ENCODE results near the gene NCS1. TPM values are rescaled to one million over a fixed set of nuclear protein-coding genes. Genes with fewer than 3 reads are reported as not detected.

NCS1 gene
- total RNA-seq, 2 donors from 2014 or later, result 0.12 to 0.31 TPM

GRCh38 chr9:130209422-130209821 lies 37.2 kb downstream of the NCS1 start:
- Mint-ChIP-seq H3K36me3 (ENCODE audit: low read depth) (no peaks in the 10 kb centered on the region), H3K4me3 (no peak overlapping the region), H3K4me1 (no peaks in the 10 kb centered on the region), H3K27ac (no peak overlapping the region), H3K27me3 (peaks cover 16% of the 10 kb centered on the region)
- no peaks in the 10 kb centered on the region for H3K9me3 ChIP-seq (ENCODE audit: control insufficient read depth, low read length, poor library complexity, severe bottlenecking)
- ATAC-seq, result no peak
- DNase-seq, result no peak

GRCh38 chr9:130211548-130212226 lies 39.5 kb downstream of the NCS1 start:
- no peaks in the 10 kb centered on the region for H3K9me3 ChIP-seq (ENCODE audit: control insufficient read depth, low read length, poor library complexity, severe bottlenecking)
- Mint-ChIP-seq H3K4me1 (no peaks in the 10 kb centered on the region), H3K36me3 (ENCODE audit: low read depth) (no peaks in the 10 kb centered on the region), H3K27ac (no peak overlapping the region), H3K4me3 (no peak overlapping the region), H3K27me3 (peaks cover 16% of the 10 kb centered on the region)
- DNase-seq (no peak), ATAC-seq (no peak)

GRCh38 chr9:130212543-130213297 lies 40.5 kb downstream of the NCS1 start:
- no peaks in the 10 kb centered on the region for H3K9me3 ChIP-seq (ENCODE audit: control insufficient read depth, low read length, poor library complexity, severe bottlenecking)
- no peak overlapping the region for H3K4me3 Mint-ChIP-seq
- no peaks in the 10 kb centered on the region for H3K4me1 Mint-ChIP-seq
- H3K27ac Mint-ChIP-seq, result no peak overlapping the region
- no peak for DNase-seq
- no peaks in the 10 kb centered on the region for H3K36me3 Mint-ChIP-seq (ENCODE audit: low read depth)
- no peak for ATAC-seq
- H3K27me3 Mint-ChIP-seq, result peaks cover 16% of the 10 kb centered on the region

- no peaks in the 10 kb centered on the region for H3K4me1 Mint-ChIP-seq
- no peaks in the 10 kb centered on the region for H3K36me3 Mint-ChIP-seq (ENCODE audit: low read depth)
- peaks cover 11% of the 10 kb centered on the region for H3K27me3 Mint-ChIP-seq
- no peaks in the 10 kb centered on the region for H3K9me3 ChIP-seq (ENCODE audit: control insufficient read depth, low read length, poor library complexity, severe bottlenecking)
- H3K4me3 Mint-ChIP-seq, result no peak overlapping the region
- no peak overlapping the region for H3K27ac Mint-ChIP-seq
- DNase-seq (no peak), ATAC-seq (no peak)
Measured at GRCh38 chr9:130213911-130214761, 41.9 kb downstream of the NCS1 start.

- no peaks in the 10 kb centered on the region for H3K4me1 Mint-ChIP-seq
- no peak overlapping the region for H3K27ac Mint-ChIP-seq
- no peak overlapping the region for H3K4me3 Mint-ChIP-seq
Measured at GRCh38 chr9:130214776-130215340, 42.7 kb downstream of the NCS1 start.

GRCh38 chr9:130215341-130216119 lies 43.3 kb downstream of the NCS1 start:
- DNase-seq, result no peak
- peaks cover 8% of the 10 kb centered on the region for H3K27me3 Mint-ChIP-seq
- ATAC-seq, result no peak
- no peak overlapping the region for H3K27ac Mint-ChIP-seq
- H3K9me3 ChIP-seq (ENCODE audit: control insufficient read depth, low read length, poor library complexity, severe bottlenecking), result no peaks in the 10 kb centered on the region
- no peak overlapping the region for H3K4me3 Mint-ChIP-seq
- no peaks in the 10 kb centered on the region for H3K4me1 Mint-ChIP-seq
- no peaks in the 10 kb centered on the region for H3K36me3 Mint-ChIP-seq (ENCODE audit: low read depth)

More at GRCh38 chr9:130214776-130215340, 42.7 kb downstream of the NCS1 start:
- peaks cover 8% of the 10 kb centered on the region for H3K27me3 Mint-ChIP-seq
- H3K36me3 Mint-ChIP-seq (ENCODE audit: low read depth), result no peaks in the 10 kb centered on the region
- no peaks in the 10 kb centered on the region for H3K9me3 ChIP-seq (ENCODE audit: control insufficient read depth, low read length, poor library complexity, severe bottlenecking)
- ATAC-seq (no peak), DNase-seq (no peak)

GRCh38 chr9:130217838-130218237 lies 45.6 kb downstream of the NCS1 start:
- H3K27me3 Mint-ChIP-seq, result no peaks in the 10 kb centered on the region

GRCh38 chr9:130219661-130220096 lies 47.5 kb downstream of the NCS1 start:
- Mint-ChIP-seq H3K27ac (no peak overlapping the region), H3K36me3 (ENCODE audit: low read depth) (no peaks in the 10 kb centered on the region), H3K27me3 (no peaks in the 10 kb centered on the region), H3K4me1 (no peaks in the 10 kb centered on the region), H3K4me3 (no peak overlapping the region)
- DNase-seq (no peak), ATAC-seq (no peak)
- no peaks in the 10 kb centered on the region for H3K9me3 ChIP-seq (ENCODE audit: control insufficient read depth, low read length, poor library complexity, severe bottlenecking)

More at GRCh38 chr9:130217838-130218237, 45.6 kb downstream of the NCS1 start:
- no peaks in the 10 kb centered on the region for H3K9me3 ChIP-seq (ENCODE audit: control insufficient read depth, low read length, poor library complexity, severe bottlenecking)
- H3K36me3 Mint-ChIP-seq (ENCODE audit: low read depth), result no peaks in the 10 kb centered on the region
- DNase-seq, result no peak
- ATAC-seq, result no peak
- no peak overlapping the region for H3K27ac Mint-ChIP-seq
- no peak overlapping the region for H3K4me3 Mint-ChIP-seq
- no peaks in the 10 kb centered on the region for H3K4me1 Mint-ChIP-seq

GRCh38 chr9:130220352-130220751 lies 48.1 kb downstream of the NCS1 start:
- Mint-ChIP-seq H3K27ac (no peak overlapping the region), H3K4me3 (no peak overlapping the region), H3K27me3 (no peaks in the 10 kb centered on the region), H3K36me3 (ENCODE audit: low read depth) (no peaks in the 10 kb centered on the region), H3K4me1 (no peaks in the 10 kb centered on the region)
- ATAC-seq (no peak), DNase-seq (no peak)
- H3K9me3 ChIP-seq (ENCODE audit: control insufficient read depth, low read length, poor library complexity, severe bottlenecking), result no peaks in the 10 kb centered on the region

- Mint-ChIP-seq H3K36me3 (ENCODE audit: low read depth) (no peaks in the 10 kb centered on the region), H3K27ac (no peak overlapping the region), H3K4me1 (no peaks in the 10 kb centered on the region), H3K27me3 (no peaks in the 10 kb centered on the region), H3K4me3 (no peak overlapping the region)
- ATAC-seq (no peak), DNase-seq (no peak)
- H3K9me3 ChIP-seq (ENCODE audit: control insufficient read depth, low read length, poor library complexity, severe bottlenecking), result peaks cover under 1% of the 10 kb centered on the region
Measured at GRCh38 chr9:130222833-130223232, 50.6 kb downstream of the NCS1 start.

GRCh38 chr9:130225071-130225470 lies 52.9 kb downstream of the NCS1 start:
- Mint-ChIP-seq H3K27me3 (no peaks in the 10 kb centered on the region), H3K36me3 (ENCODE audit: low read depth) (no peaks in the 10 kb centered on the region), H3K4me1 (no peaks in the 10 kb centered on the region), H3K4me3 (no peak overlapping the region), H3K27ac (no peak overlapping the region)
- no peak for ATAC-seq
- peaks cover 4% of the 10 kb centered on the region for H3K9me3 ChIP-seq (ENCODE audit: control insufficient read depth, low read length, poor library complexity, severe bottlenecking)
- DNase-seq, result no peak

- H3K9me3 ChIP-seq (ENCODE audit: control insufficient read depth, low read length, poor library complexity, severe bottlenecking), result peaks cover 4% of the 10 kb centered on the region
- H3K27me3 Mint-ChIP-seq, result no peaks in the 10 kb centered on the region
- no peak overlapping the region for H3K4me3 Mint-ChIP-seq
- DNase-seq (no peak), ATAC-seq (no peak)
- no peaks in the 10 kb centered on the region for H3K36me3 Mint-ChIP-seq (ENCODE audit: low read depth)
- no peak overlapping the region for H3K27ac Mint-ChIP-seq
- H3K4me1 Mint-ChIP-seq, result no peaks in the 10 kb centered on the region
Measured at GRCh38 chr9:130225586-130225985, 53.4 kb downstream of the NCS1 start.
